Measurements from ENCODE around the gene NAAA. TPM values are rescaled to one million over a fixed set of nuclear protein-coding genes. Genes with fewer than 3 reads are reported as not detected.
"Not testable (repeated sequence)": the region's sequence is repeated elsewhere in the genome, so short reads cannot be mapped to it uniquely, and the experiment has no call there.

The NAAA gene
- total RNA-seq, 1 donor from 2014 or later = 26.4 TPM

DNA sequence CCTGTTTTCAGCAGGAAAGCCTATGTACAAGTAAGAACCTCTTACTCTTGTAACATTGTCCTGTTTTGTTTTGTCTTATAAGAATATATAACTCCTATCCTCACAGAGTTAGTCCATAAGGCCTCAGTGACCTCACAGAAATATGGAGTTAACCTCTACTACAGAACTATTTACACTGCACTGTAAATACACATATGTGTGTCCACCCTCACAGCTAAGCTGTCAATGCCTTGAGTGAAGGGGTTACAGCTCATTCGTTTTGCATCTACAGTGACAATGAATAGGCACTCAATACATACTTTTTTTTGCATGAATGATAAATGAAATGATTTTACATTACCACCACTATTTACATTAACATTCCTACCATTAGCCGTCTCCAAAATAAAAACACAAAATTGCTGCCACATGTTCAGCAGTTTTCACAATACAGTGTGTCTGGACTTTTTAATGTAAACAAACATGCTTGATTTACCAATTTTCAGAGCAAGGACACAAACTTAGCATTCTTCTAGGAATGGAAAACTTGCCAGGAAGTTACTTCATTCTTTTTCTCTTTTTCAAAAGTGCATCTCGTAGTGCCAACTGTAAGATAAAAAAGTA lies 9.5 kb upstream of the NAAA start:
- DNase-seq = no peak
- no peaks in the 10 kb centered on the region for H3K27me3 ChIP-seq (ENCODE audit: low read depth)
- H3K4me3 ChIP-seq = no peak overlapping the region
- H3K36me3 ChIP-seq = peaks cover 83% of the 10 kb centered on the region
- H3K9me3 ChIP-seq = no peaks in the 10 kb centered on the region
- TF ChIP-seq, protein P1, sequence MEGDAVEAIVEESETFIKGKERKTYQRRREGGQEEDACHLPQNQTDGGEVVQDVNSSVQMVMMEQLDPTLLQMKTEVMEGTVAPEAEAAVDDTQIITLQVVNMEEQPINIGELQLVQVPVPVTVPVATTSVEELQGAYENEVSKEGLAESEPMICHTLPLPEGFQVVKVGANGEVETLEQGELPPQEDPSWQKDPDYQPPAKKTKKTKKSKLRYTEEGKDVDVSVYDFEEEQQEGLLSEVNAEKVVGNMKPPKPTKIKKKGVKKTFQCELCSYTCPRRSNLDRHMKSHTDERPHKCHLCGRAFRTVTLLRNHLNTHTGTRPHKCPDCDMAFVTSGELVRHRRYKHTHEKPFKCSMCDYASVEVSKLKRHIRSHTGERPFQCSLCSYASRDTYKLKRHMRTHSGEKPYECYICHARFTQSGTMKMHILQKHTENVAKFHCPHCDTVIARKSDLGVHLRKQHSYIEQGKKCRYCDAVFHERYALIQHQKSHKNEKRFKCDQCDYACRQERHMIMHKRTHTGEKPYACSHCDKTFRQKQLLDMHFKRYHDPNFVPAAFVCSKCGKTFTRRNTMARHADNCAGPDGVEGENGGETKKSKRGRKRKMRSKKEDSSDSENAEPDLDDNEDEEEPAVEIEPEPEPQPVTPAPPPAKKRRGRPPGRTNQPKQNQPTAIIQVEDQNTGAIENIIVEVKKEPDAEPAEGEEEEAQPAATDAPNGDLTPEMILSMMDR (IDR thresholded peaks at IDR 0.05) = no peak
- intact Hi-C loops (cut with DNase I) = no loop called here
- no peaks in the 10 kb centered on the region for H3K4me1 ChIP-seq
- ATAC-seq = no peak
- H3K27ac ChIP-seq = no peak overlapping the region

DNA sequence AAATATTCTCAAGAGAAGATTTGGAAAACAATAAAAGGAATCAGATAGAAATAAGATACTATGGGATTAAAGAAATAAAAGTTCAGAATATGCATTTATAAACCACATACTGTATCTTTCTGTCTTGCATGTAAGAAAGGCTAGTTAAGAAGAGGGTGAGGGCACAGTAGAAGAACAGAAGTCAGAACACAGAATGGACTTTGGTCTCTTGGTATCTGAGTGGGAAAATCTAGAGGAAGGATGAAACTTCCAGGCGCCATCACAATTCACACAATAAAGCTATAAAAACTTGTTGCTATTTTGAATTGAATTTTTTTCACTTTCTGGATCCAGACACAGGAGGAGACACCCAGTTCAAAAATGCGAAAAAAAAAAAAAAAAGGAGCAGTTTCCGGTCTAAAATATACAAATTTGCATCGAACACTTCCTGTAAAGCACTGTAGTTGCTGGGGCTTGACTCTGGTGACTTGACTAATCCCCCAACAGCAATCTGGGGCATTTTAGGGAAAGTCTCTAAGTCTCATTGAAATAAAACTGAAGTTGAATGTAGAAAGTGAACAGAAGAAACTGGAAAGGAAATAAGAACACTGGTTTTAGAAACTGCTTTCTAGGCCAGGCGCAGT lies 8.1 kb upstream of the NAAA start:
- Histone ChIP-seq H3K36me3 (peaks cover 69% of the 10 kb centered on the region), H3K4me1 (no peaks in the 10 kb centered on the region), H3K27me3 (ENCODE audit: low read depth) (no peaks in the 10 kb centered on the region), H3K27ac (no peak overlapping the region), H3K9me3 (no peaks in the 10 kb centered on the region), H3K4me3 (no peak overlapping the region)
- TF ChIP-seq, protein P1 (IDR thresholded peaks at IDR 0.05) = no peak
- intact Hi-C loops (cut with DNase I) = no loop called here
- no peak for ATAC-seq
- DNase-seq = no peak

DNA sequence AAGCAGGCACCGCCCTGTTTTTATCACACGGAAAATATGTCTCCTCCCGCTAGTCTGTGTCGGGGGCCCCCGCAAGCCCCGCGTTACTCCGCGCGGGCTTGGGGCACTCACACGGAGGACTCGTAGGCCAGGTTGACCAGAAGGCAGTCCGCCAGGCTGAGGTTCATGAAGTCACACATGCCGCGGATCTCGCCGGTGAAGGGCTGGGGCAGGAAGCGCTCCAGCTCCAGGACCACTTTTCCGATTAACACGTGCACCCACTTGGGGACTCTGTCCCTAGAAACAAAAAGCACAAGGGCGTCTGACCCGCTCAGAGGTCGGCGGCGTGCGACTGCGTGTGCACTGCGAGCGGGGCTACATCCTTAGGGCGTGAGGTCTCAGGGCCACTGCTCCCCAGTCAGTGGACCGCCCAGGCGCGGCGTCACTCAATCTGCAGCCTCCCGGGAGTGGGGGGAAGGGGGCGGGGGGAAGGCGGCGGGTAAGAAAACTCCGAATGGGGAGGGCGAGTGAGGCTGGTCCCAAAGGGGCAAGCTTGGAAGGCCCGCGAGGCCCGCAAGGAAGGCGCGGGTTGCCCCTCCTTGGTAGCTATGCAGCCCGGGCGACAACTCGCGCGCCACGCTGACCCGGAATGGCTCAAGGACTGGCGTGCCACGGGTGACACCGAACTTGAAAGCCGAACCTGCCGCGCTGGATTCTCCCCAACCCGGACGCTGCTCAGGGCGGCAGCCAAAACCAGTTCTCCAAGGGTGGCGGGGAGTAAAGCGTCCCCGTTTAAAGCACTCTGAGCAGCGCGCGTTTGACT lies 722 bp downstream of the NAAA start:
- Histone ChIP-seq H3K4me3 (peak overlapping the region; percentile 95), H3K9me3 (no peaks in the 10 kb centered on the region), H3K36me3 (peaks cover 3% of the 10 kb centered on the region), H3K27me3 (ENCODE audit: low read depth) (no peaks in the 10 kb centered on the region), H3K27ac (peak overlapping the region; percentile 88), H3K4me1 (peaks cover 10% of the 10 kb centered on the region)
- TF ChIP-seq, protein P1 (IDR thresholded peaks at IDR 0.05) = no peak
- peak; percentile 85 for DNase-seq
- peak; percentile 92 to 94 for ATAC-seq
- intact Hi-C loops (cut with DNase I) = no loop called here

DNA sequence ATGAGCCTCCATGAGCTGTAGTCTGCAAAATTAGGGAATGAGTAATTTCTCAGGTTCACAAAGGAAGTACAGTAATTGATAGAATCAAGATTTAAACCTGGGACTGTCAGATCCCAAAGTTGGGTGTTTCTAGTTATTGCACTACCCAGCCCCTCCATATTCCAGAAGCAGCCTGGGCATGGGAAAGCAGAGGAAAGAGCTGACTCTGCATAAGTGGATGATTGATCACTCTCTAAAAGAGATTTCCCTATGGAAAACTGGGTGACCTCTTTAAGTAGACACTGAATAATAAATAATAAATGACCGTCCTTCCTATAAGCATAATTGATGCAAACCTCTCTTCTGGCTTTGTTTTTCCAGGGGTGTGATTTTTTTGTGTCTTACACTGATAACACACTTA lies 5.2 kb downstream of the NAAA start:
- intact Hi-C loops (cut with DNase I) = no loop called here
- H3K4me1 ChIP-seq = peaks cover 5% of the 10 kb centered on the region
- ATAC-seq (no peak), DNase-seq (no peak)
- no peak overlapping the region for H3K27ac ChIP-seq
- H3K9me3 ChIP-seq = no peaks in the 10 kb centered on the region
- TF ChIP-seq, protein P1 (IDR thresholded peaks at IDR 0.05) = no peak
- H3K4me3 ChIP-seq = no peak overlapping the region
- peaks cover 18% of the 10 kb centered on the region for H3K36me3 ChIP-seq
- no peaks in the 10 kb centered on the region for H3K27me3 ChIP-seq (ENCODE audit: low read depth)

DNA sequence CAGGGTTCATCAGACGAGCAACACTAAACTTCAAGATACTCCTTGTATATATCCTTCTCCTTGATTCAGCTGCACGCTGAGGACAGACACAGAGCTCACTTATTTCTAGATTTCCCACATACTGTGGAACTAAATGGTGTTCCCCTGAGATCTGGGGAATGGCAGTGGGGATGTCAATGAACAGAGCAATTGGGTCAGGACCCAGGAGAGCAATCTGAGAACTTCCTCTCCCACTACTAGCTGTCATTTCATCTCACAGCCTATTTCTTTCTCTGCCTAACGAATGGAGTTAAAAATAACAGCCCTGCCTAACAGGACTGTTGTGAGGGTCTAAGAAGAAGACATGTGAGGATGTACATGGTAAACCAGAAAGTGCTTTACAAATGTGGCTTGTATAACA lies 10.7 kb downstream of the NAAA start:
- H3K9me3 ChIP-seq = no peaks in the 10 kb centered on the region
- H3K4me3 ChIP-seq = no peak overlapping the region
- no peak overlapping the region for H3K27ac ChIP-seq
- TF ChIP-seq, protein P1 (IDR thresholded peaks at IDR 0.05) = no peak
- no peaks in the 10 kb centered on the region for H3K4me1 ChIP-seq
- DNase-seq = no peak
- intact Hi-C loops (cut with DNase I) = no loop called here
- H3K27me3 ChIP-seq (ENCODE audit: low read depth) = no peaks in the 10 kb centered on the region
- no peak for ATAC-seq
- H3K36me3 ChIP-seq = peaks cover 26% of the 10 kb centered on the region

DNA sequence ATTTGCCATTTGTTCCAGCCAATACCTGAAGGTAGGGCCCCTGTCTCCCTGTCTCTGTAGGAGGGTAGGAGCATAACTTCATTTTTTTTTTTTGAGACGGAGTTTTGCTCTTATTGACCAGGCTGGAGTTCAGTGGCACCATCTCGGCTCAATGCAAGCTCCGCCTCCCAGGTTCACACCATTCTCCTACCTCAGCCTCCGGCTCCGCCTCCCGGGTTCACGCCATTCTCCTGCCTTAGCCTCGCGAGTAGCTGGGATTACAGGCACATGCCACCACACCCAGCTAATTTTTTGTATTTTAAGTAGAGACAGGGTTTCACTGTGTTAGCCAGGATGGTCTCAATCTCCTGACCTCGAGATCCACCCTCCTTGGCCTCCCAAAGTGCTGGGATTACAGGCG lies 15.9 kb downstream of the NAAA start:
- DNase-seq; H3K4me3 ChIP-seq; H3K4me1 ChIP-seq; H3K9me3 ChIP-seq; ATAC-seq; H3K27me3 ChIP-seq (ENCODE audit: low read depth); intact Hi-C loops (cut with DNase I); H3K27ac ChIP-seq: not testable (repeated sequence)
- peaks cover 24% of the 10 kb centered on the region for H3K36me3 ChIP-seq
